ENCODE results near the gene HOMEZ. TPM values are rescaled to one million over a fixed set of nuclear protein-coding genes. Genes with fewer than 3 reads are reported as not detected.

The HOMEZ gene
- total RNA-seq, 1 donor from 2014 or later: 21.7 TPM

- peak within 1 kb of the TSS; percentile 98 for H3K4me3 Mint-ChIP-seq (ENCODE audit: unreplicated experiment)
- H3K4me1 Mint-ChIP-seq (ENCODE audit: unreplicated experiment): peaks cover 34% of the 10 kb centered on the region
- H3K9me3 Mint-ChIP-seq (ENCODE audit: unreplicated experiment): no peaks in the 10 kb centered on the region
- H3K27me3 Mint-ChIP-seq (ENCODE audit: unreplicated experiment): peaks cover 13% of the 10 kb centered on the region
- peaks cover 15% of the 10 kb centered on the region for H3K36me3 Mint-ChIP-seq (ENCODE audit: low read depth, unreplicated experiment)
- no peak for TF ChIP-seq CTCF (IDR thresholded peaks at IDR 0.05; ENCODE audit: unreplicated experiment)
- H3K27ac Mint-ChIP-seq (ENCODE audit: unreplicated experiment): peak within 1 kb of the TSS; percentile 95
- DNase-seq (ENCODE audit: low spot score): peak; percentile 81
Observed at GRCh38 chr14:23306412-23307145, 20.6 kb upstream of the HOMEZ start, which contains the start of gene BCL2L2. Gene BCL2L2 (plus strand): TSS chr14:23306833. CDS start chr14:23307768, 935 bp downstream.

DNA sequence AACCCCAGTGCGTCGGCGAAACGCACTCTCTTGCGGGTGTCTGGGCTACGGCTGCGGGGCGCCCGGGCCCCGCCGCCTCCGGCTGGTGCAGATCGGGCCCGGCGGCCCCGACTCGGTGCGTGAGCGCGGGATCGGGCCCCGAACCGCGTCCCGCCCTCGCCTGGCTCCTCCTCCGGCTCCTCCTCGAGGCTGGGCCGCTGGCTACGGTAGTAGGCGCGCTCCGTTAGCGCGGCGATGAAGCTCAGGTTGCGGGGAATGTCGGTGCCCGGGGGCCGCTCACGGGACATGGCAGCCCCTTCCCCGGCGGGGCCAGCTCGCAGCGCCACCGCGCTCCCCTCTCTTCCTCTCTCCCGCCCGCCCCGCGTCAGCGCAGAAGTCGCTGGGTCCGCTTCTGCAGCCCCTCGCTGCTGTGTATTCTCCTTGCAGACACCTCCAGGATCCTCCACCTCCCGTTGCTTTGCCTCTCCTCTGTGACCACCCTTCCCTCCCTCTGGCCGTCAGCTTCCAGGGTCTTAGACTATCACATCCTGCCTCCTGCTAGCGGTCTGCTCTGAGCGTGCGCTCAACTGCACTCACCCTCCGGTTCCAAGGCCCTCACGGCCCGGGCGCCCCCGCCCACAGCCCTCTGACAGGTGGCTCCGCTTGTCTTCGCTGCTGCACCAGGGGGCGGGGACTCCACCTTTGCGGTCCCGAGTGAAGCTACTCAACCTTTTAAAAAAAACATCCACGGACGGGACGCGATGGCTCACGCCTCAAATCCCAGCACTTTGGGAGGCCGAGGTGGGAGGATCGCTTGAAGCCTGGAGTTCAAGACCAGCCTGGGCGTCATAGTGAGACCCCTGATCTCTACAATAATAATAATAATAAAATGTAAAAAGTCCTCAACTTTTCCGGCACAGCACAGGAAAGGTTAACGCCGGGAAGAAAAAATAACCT is 16.6 kb upstream of the HOMEZ start, which contains the start of gene PPP1R3E:
Gene PPP1R3E (minus strand): TSS at position 570 of the 936 bp plus-strand sequence. CDS start 283 bp downstream, at position 287.
- peaks cover 27% of the 10 kb centered on the region for H3K4me1 Mint-ChIP-seq (ENCODE audit: unreplicated experiment)
- H3K27ac Mint-ChIP-seq (ENCODE audit: unreplicated experiment): peak within 1 kb of the TSS; percentile 89
- peak within 1 kb of the TSS; percentile 98 for H3K4me3 Mint-ChIP-seq (ENCODE audit: unreplicated experiment)
- no peak for TF ChIP-seq CTCF (IDR thresholded peaks at IDR 0.05; ENCODE audit: unreplicated experiment)
- peaks cover 12% of the 10 kb centered on the region for H3K36me3 Mint-ChIP-seq (ENCODE audit: low read depth, unreplicated experiment)
- peak; percentile 64 for DNase-seq (ENCODE audit: low spot score)
- H3K27me3 Mint-ChIP-seq (ENCODE audit: unreplicated experiment): peaks cover 14% of the 10 kb centered on the region
- H3K9me3 Mint-ChIP-seq (ENCODE audit: unreplicated experiment): no peaks in the 10 kb centered on the region

DNA sequence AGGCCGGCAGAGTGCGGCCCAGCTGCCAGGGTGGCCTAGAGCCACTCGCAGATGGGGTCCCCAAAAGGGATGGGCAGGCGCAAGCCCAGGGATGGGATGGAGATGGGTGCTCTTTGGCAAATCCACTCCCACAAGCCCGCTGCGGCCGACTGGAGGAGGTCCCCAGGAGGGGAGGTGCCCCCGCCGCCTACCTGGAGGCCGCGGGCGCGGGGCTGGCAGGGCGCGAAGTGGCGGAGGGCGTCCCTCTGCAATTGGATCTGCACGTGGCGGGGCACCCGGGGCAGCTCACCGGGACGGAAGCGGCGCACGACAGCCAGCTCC is 16.0 kb upstream of the HOMEZ start:
- H3K9me3 Mint-ChIP-seq (ENCODE audit: unreplicated experiment): no peaks in the 10 kb centered on the region
- peaks cover 26% of the 10 kb centered on the region for H3K4me1 Mint-ChIP-seq (ENCODE audit: unreplicated experiment)
- peak overlapping the region; percentile 85 for H3K4me3 Mint-ChIP-seq (ENCODE audit: unreplicated experiment)
- H3K27me3 Mint-ChIP-seq (ENCODE audit: unreplicated experiment): peaks cover 14% of the 10 kb centered on the region
- H3K36me3 Mint-ChIP-seq (ENCODE audit: low read depth, unreplicated experiment): peaks cover 9% of the 10 kb centered on the region
- no peak for TF ChIP-seq CTCF (IDR thresholded peaks at IDR 0.05; ENCODE audit: unreplicated experiment)
- no peak overlapping the region for H3K27ac Mint-ChIP-seq (ENCODE audit: unreplicated experiment)
- no peak for DNase-seq (ENCODE audit: low spot score)

DNA sequence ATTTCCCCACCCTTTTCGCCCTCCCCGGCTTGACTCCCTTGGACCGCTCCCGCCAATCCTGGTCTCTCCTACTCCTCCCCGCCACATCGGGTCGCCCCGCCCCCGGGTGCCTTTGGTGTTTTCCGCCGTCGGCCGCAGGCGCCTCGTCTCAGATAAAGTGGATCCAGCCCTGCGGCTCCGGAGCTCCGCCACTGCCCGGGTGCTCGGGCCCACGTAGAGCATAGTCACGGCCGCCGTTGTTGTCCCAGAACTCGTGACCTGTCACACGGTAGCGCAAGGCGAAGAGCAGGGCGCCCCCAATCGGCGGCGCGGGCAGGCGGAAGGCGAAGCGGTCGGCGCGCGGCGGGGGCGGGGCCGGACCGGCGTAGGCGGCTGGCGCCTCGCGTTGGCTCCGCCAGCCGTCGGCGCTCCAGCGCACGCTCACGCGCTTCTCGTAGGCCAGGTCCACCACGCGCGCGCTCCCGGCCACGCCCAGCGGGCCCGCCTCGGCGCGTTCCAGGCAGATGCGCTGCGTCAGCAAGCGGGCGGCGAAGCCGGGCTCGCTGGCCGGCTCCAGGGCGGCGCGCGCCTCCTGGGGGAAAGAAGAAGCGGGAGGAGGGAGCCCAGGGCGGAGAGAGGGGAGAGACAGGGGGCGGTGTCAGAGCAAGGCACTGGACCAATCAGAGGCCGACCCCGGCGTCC is 15.5 kb upstream of the HOMEZ start:
- Mint-ChIP-seq H3K36me3 (ENCODE audit: low read depth, unreplicated experiment) (peaks cover 13% of the 10 kb centered on the region), H3K4me3 (ENCODE audit: unreplicated experiment) (peak overlapping the region; percentile 91), H3K4me1 (ENCODE audit: unreplicated experiment) (peaks cover 31% of the 10 kb centered on the region), H3K27ac (ENCODE audit: unreplicated experiment) (peak overlapping the region; percentile 80), H3K9me3 (ENCODE audit: unreplicated experiment) (no peaks in the 10 kb centered on the region), H3K27me3 (ENCODE audit: unreplicated experiment) (peaks cover 14% of the 10 kb centered on the region)
- peak; percentile 99 for DNase-seq (ENCODE audit: low spot score)
- TF ChIP-seq CTCF (IDR thresholded peaks at IDR 0.05; ENCODE audit: unreplicated experiment): peak; percentile 85

Data from endothelial cell (in vitro differentiated cells).